Spinal cord (tissue), 10 donors: ENCODE data around the gene ANKRD49. TPM values are rescaled to one million over a fixed set of nuclear protein-coding genes. Genes with fewer than 3 reads are reported as not detected.
A peak's percentile ranks its signal among the peaks of the same experiment; 100 is the strongest.

Experiments used
- DNase-seq, 6 donors: peaks; one replicate each; pipeline versions ENCODE4 v3.0.0 to v3.0.0-alpha.2; 2013 to 2015; ENCODE audit warnings: low spot score in 6 of 6, low read depth in 4 of 6
- H3K27ac ChIP-seq: one replicate; pipeline ENCODE4 v1.5.1; 2013; ENCODE audit warnings: low read depth, low read length, control low read depth
- H3K27me3 ChIP-seq: one replicate; pipeline ENCODE4 v1.6.1; 2013; ENCODE audit warnings: low read length; ENCODE audit not compliant: control insufficient read depth, insufficient read depth
- H3K36me3 ChIP-seq: one replicate; pipeline ENCODE4 v1.6.1; 2013; ENCODE audit warnings: low read length; ENCODE audit not compliant: control insufficient read depth, insufficient read depth
- H3K4me1 ChIP-seq: one replicate; pipeline ENCODE4 v1.6.1; 2013; ENCODE audit warnings: low read length; ENCODE audit not compliant: control insufficient read depth, insufficient read depth
- H3K4me3 ChIP-seq: one replicate; pipeline ENCODE4 v1.5.1; 2013; ENCODE audit warnings: low read depth, low read length, control low read depth
- H3K9me3 ChIP-seq: one replicate; pipeline ENCODE4 v1.6.1; 2013; ENCODE audit warnings: low read length; ENCODE audit not compliant: control insufficient read depth, insufficient read depth
- WGBS: methylation state at CpG from one replicate; pipeline ENCODE4 v1.1.5; 2013; ENCODE audit warnings: missing lambda C conversion rate; ENCODE audit not compliant: insufficient coverage; 5-methylcytosine and 5-hydroxymethylcytosine counted together
- polyA plus RNA-seq, 2 donors: library from polyadenylated mRNA; unstranded; fragments of 120-200 nt; gene quantifications; one replicate each; pipeline ENCODE4 v1.2.1, GENCODE V29; 2013; ENCODE audit not compliant: insufficient read length in 2 of 2
- total RNA-seq, 2 donors: library from RNA; depleted of rRNA in 1 of 2; stranded (reverse); fragments of 120-200 nt in 1 of 2; fragments of >200 nt in 1 of 2; gene quantifications; one replicate each; pipeline versions ENCODE4 v1.2.3 to v1.2.4, GENCODE V29; 2013 to 2014
- donor health status: healthy.

The ANKRD49 gene
- total and polyA plus RNA-seq, 4 donors, result 11.2 to 21.5 (median 16.1) TPM

DNA sequence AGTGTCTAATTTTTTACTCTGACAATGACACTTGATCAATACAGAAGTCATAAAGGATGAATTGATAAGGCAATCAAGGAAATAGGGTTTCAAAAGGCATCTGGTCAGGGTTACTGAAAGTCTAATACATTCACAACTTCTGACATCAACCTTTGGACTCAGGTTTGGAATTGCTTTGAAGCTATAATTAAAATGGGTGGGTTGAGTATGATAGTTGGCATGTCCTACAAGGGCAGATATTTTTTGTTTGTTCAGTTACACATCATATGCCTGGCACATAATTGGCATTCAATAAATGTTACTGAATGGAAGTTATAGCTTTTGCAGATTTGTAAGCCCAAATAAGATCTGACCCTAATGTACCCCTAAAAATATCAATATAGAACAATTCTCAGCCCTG, 42.6 kb downstream of the ANKRD49 start:
- H3K27ac ChIP-seq, result no peak overlapping the region
- H3K9me3 ChIP-seq, result no peaks in the 10 kb centered on the region
- no peaks in the 10 kb centered on the region for H3K36me3 ChIP-seq
- no peak for DNase-seq
- no peaks in the 10 kb centered on the region for H3K4me1 ChIP-seq
- no peaks in the 10 kb centered on the region for H3K27me3 ChIP-seq
- H3K4me3 ChIP-seq, result no peak overlapping the region

DNA sequence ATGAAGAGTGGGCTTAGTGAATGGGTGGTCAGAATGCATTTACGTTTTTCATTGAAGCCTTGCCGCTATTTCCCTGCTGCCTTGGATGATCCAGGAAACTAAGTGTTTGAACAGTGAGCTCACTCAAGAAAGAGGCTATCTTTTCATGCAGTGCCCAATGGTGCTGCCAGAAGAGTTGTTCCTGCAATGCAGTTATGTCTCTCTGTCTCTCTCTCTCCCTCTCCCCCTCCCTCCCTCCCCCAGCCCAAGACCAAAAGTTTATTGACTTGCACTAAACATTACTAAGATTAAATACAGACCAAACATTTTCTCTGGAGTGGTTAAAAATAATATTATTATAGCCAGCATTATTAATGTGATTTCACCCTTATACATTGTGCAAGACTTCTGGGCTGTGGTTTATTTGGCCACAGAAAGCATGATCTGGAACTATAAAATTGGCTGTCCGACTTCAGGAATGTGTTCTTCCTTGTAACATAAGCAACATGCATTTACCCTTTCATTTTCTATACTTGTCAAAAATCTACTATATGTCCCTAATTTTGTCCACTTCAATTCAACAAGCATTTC, 43.3 kb downstream of the ANKRD49 start:
- Histone ChIP-seq H3K27ac (no peak overlapping the region), H3K4me1 (no peaks in the 10 kb centered on the region), H3K4me3 (no peak overlapping the region), H3K27me3 (no peaks in the 10 kb centered on the region), H3K9me3 (no peaks in the 10 kb centered on the region), H3K36me3 (no peaks in the 10 kb centered on the region)
- WGBS, result 42% methylated on average over 2 of the region's 3 CpGs
- no peak for DNase-seq

DNA sequence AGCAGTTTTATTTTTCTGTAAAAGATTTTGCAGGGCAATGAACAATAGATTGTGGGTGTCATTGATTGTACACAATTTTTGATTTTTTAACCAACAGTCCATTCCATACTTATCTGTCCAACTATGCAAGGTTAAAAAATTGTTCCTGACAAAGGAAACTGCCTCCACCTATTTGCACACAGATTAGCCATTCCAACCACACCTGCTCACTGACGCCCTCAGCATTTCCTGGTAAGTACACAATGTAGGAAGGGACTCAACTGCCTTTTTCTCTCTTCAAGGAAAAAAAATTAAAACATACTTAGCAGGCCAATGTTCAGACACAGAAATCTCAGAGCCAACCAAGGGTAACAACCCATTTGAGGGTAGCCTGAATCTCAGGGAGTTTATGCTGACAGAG, 45.6 kb downstream of the ANKRD49 start:
- H3K4me1 ChIP-seq, result peaks cover 5% of the 10 kb centered on the region
- DNase-seq, result no peak
- H3K4me3 ChIP-seq, result no peak overlapping the region
- H3K27ac ChIP-seq, result no peak overlapping the region
- H3K27me3 ChIP-seq, result no peaks in the 10 kb centered on the region
- H3K36me3 ChIP-seq, result no peaks in the 10 kb centered on the region
- H3K9me3 ChIP-seq, result no peaks in the 10 kb centered on the region
- 89% methylated on average over 1 of the region's 1 CpG for WGBS

DNA sequence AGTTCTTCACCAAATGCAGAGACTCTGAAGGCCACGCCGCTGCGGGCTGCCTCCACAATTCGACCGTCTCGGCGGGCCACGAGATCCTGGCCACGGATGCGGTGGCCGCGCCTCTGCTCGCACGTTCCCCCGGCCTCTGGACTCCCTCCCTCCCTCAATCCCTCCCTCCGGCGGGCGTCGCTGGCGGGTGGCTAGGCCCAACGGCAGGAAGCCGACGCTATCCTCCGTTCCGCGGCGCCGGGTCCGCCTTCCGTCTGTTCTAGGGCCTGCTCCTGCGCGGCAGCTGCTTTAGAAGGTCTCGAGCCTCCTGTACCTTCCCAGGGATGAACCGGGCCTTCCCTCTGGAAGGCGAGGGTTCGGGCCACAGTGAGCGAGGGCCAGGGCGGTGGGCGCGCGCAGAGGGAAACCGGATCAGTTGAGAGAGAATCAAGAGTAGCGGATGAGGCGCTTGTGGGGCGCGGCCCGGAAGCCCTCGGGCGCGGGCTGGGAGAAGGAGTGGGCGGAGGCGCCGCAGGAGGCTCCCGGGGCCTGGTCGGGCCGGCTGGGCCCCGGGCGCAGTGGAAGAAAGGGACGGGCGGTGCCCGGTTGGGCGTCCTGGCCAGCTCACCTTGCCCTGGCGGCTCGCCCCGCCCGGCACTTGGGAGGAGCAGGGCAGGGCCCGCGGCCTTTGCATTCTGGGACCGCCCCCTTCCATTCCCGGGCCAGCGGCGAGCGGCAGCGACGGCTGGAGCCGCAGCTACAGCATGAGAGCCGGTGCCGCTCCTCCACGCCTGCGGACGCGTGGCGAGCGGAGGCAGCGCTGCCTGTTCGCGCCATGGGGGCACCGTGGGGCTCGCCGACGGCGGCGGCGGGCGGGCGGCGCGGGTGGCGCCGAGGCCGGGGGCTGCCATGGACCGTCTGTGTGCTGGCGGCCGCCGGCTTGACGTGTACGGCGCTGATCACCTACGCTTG, 50.2 kb downstream of the ANKRD49 start, which contains the start of gene FUT4:
TSS of gene FUT4 (plus strand) at position 227 of the 951 bp plus-strand sequence. CDS start at position 440, 213 bp downstream.
- Histone ChIP-seq H3K4me3 (peak within 1 kb of the TSS; percentile 70), H3K9me3 (no peaks in the 10 kb centered on the region), H3K27ac (peak within 1 kb of the TSS; percentile 89), H3K36me3 (peaks cover 10% of the 10 kb centered on the region), H3K4me1 (peaks cover 24% of the 10 kb centered on the region), H3K27me3 (no peaks in the 10 kb centered on the region)
- DNase-seq, result peak; percentile 42 to 92 (median 64)
- under 1% methylated on average over 105 of the region's 109 CpGs for WGBS

DNA sequence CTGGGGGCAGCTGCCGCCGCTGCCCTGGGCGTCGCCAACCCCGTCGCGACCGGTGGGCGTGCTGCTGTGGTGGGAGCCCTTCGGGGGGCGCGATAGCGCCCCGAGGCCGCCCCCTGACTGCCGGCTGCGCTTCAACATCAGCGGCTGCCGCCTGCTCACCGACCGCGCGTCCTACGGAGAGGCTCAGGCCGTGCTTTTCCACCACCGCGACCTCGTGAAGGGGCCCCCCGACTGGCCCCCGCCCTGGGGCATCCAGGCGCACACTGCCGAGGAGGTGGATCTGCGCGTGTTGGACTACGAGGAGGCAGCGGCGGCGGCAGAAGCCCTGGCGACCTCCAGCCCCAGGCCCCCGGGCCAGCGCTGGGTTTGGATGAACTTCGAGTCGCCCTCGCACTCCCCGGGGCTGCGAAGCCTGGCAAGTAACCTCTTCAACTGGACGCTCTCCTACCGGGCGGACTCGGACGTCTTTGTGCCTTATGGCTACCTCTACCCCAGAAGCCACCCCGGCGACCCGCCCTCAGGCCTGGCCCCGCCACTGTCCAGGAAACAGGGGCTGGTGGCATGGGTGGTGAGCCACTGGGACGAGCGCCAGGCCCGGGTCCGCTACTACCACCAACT, 51.0 kb downstream of the ANKRD49 start:
- H3K27me3 ChIP-seq, result no peaks in the 10 kb centered on the region
- H3K27ac ChIP-seq, result no peak overlapping the region
- H3K36me3 ChIP-seq, result peaks cover 10% of the 10 kb centered on the region
- peak in 2 of 6 donors; percentile 50 to 55 for DNase-seq
- H3K9me3 ChIP-seq, result no peaks in the 10 kb centered on the region
- H3K4me1 ChIP-seq, result peaks cover 24% of the 10 kb centered on the region
- peak overlapping the region; percentile 70 for H3K4me3 ChIP-seq
- WGBS, result 5% methylated on average over 59 of the region's 59 CpGs

DNA sequence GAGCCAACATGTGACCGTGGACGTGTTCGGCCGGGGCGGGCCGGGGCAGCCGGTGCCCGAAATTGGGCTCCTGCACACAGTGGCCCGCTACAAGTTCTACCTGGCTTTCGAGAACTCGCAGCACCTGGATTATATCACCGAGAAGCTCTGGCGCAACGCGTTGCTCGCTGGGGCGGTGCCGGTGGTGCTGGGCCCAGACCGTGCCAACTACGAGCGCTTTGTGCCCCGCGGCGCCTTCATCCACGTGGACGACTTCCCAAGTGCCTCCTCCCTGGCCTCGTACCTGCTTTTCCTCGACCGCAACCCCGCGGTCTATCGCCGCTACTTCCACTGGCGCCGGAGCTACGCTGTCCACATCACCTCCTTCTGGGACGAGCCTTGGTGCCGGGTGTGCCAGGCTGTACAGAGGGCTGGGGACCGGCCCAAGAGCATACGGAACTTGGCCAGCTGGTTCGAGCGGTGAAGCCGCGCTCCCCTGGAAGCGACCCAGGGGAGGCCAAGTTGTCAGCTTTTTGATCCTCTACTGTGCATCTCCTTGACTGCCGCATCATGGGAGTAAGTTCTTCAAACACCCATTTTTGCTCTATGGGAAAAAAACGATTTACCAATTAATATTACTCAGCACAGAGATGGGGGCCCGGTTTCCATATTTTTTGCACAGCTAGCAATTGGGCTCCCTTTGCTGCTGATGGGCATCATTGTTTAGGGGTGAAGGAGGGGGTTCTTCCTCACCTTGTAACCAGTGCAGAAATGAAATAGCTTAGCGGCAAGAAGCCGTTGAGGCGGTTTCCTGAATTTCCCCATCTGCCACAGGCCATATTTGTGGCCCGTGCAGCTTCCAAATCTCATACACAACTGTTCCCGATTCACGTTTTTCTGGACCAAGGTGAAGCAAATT, 51.7 kb downstream of the ANKRD49 start:
- 34% methylated on average over 40 of the region's 54 CpGs for WGBS
- Histone ChIP-seq H3K27me3 (no peaks in the 10 kb centered on the region), H3K27ac (no peak overlapping the region), H3K36me3 (peaks cover 10% of the 10 kb centered on the region), H3K4me3 (peak overlapping the region; percentile 70), H3K4me1 (peaks cover 24% of the 10 kb centered on the region), H3K9me3 (no peaks in the 10 kb centered on the region)
- no peak for DNase-seq

DNA sequence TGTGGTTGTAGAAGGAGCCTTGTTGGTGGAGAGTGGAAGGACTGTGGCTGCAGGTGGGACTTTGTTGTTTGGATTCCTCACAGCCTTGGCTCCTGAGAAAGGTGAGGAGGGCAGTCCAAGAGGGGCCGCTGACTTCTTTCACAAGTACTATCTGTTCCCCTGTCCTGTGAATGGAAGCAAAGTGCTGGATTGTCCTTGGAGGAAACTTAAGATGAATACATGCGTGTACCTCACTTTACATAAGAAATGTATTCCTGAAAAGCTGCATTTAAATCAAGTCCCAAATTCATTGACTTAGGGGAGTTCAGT, 52.3 kb downstream of the ANKRD49 start:
- Histone ChIP-seq H3K27me3 (no peaks in the 10 kb centered on the region), H3K27ac (no peak overlapping the region), H3K36me3 (peaks cover 10% of the 10 kb centered on the region), H3K4me1 (peaks cover 24% of the 10 kb centered on the region), H3K4me3 (no peak overlapping the region), H3K9me3 (no peaks in the 10 kb centered on the region)
- 100% methylated on average over 1 of the region's 2 CpGs for whole genome bisulfite sequencing
- peak in 1 of 6 donors; percentile 9 for DNase-seq

DNA sequence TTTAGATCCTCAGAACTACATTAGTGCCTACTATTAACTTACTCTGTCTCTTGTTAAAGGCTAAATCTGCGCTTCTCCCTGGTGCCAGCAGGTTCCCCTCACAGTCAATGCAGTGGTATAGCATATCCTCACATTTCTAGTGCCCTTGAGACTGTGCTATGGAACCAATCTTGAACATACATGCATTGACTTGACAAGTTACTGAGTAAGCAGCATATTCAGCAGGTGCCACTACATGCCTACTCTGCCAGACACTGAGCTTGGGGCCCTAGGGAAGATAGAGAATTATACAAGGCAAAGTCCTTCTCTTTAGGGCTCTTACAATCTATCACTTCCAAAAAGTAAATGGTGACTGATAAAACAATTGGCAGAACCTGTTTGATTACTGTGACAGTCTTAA, 53.1 kb downstream of the ANKRD49 start:
- 63% methylated on average over 1 of the region's 1 CpG for WGBS
- H3K27me3 ChIP-seq, result no peaks in the 10 kb centered on the region
- H3K27ac ChIP-seq, result no peak overlapping the region
- H3K36me3 ChIP-seq, result peaks cover 10% of the 10 kb centered on the region
- DNase-seq, result peak in 1 of 6 donors; percentile 23
- peaks cover 24% of the 10 kb centered on the region for H3K4me1 ChIP-seq
- H3K9me3 ChIP-seq, result no peaks in the 10 kb centered on the region
- H3K4me3 ChIP-seq, result no peak overlapping the region

DNA sequence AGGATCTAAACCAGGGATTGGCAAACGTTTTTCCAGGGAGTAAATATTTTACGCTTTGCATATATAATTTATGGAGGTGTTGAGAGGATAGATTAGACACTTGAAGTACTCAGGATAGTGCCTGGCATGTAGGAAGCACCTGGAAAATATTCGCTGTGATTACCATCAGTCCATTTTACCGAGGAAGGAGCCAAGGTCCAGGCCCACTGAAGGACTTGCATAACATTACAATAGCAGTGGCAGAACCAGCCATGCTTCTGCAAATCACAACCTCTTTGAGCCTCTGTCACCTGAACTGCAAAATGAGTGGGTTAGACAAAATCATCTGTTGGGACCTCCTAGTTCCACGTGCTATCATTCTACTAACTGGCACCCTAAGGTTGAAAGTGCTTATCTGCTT, 55.4 kb downstream of the ANKRD49 start:
- no peak for DNase-seq
- H3K4me3 ChIP-seq, result no peak overlapping the region

More for the DNA sequence above, 55.4 kb downstream of the ANKRD49 start:
- Histone ChIP-seq H3K36me3 (peaks cover 10% of the 10 kb centered on the region), H3K27ac (no peak overlapping the region), H3K9me3 (no peaks in the 10 kb centered on the region), H3K27me3 (no peaks in the 10 kb centered on the region), H3K4me1 (peaks cover 19% of the 10 kb centered on the region)
- 67% methylated on average over 1 of the region's 5 CpGs for WGBS
